ENCODE results near the gene ERVFRD-1. TPM values are rescaled to one million over a fixed set of nuclear protein-coding genes. Genes with fewer than 3 reads are reported as not detected.

Gene ERVFRD-1
- total and polyA plus RNA-seq, 2 experiments from 2014 or later: 0.06 TPM; not detected in 1

GRCh38 chr6:11083956-11084355 lies 27.6 kb downstream of the ERVFRD-1 start:
- Histone ChIP-seq H3K4me3 (no peak overlapping the region), H3K27ac (ENCODE audit: low read depth) (no peak overlapping the region), H3K4me1 (ENCODE audit: insufficient read depth) (no peaks in the 10 kb centered on the region), H3K4me2 (no peak overlapping the region), H3K27me3 (ENCODE audit: insufficient read depth) (no peaks in the 10 kb centered on the region), H3K9me2 (ENCODE audit: insufficient read depth) (peaks cover 6% of the 10 kb centered on the region), H3K36me3 (ENCODE audit: insufficient read depth) (no peaks in the 10 kb centered on the region), H4K20me1 (replicated peaks; ENCODE audit: insufficient read depth) (no peaks in the 10 kb centered on the region), H3F3A (replicated peaks; ENCODE audit: low read depth) (no peaks in the 10 kb centered on the region), H3K79me2 (replicated peaks; ENCODE audit: insufficient read depth) (no peaks in the 10 kb centered on the region), H2AFZ (no peak overlapping the region)
- DNase-seq (ENCODE audit: low spot score) (no peak), ATAC-seq (no peak)
- TF ChIP-seq CREB1 (CRISPR knock-in tag; IDR thresholded peaks at IDR 0.05; ENCODE audit: low read depth) (no peak), NANOG (IDR thresholded peaks at IDR 0.05; ENCODE audit: borderline replicate concordance) (no peak), ZNF114 (CRISPR knock-in tag; IDR thresholded peaks at IDR 0.05) (no peak), JUNB (IDR thresholded peaks at IDR 0.05; ENCODE audit: unreplicated experiment) (no peak), ZNF331 (CRISPR knock-in tag; IDR thresholded peaks at IDR 0.05; ENCODE audit: low read depth) (no peak), EZH2 (IDR thresholded peaks at IDR 0.05; ENCODE audit: low read depth, unreplicated experiment) (no peak), CTCF (conservative IDR thresholded peaks at IDR 0.05; ENCODE audit: low read depth in 2 of 2) (no peak), POLR2AphosphoS5 (IDR thresholded peaks at IDR 0.05; ENCODE audit: low read depth) (no peak), ZNF462 (CRISPR knock-in tag; IDR thresholded peaks at IDR 0.05) (no peak), STAT1 (IDR thresholded peaks at IDR 0.05; ENCODE audit: unreplicated experiment) (no peak), EZH2phosphoT487 (IDR thresholded peaks at IDR 0.05; ENCODE audit: unreplicated experiment) (no peak), ETS1 (IDR thresholded peaks at IDR 0.05) (no peak)
- TF ChIP-seq, protein P1, sequence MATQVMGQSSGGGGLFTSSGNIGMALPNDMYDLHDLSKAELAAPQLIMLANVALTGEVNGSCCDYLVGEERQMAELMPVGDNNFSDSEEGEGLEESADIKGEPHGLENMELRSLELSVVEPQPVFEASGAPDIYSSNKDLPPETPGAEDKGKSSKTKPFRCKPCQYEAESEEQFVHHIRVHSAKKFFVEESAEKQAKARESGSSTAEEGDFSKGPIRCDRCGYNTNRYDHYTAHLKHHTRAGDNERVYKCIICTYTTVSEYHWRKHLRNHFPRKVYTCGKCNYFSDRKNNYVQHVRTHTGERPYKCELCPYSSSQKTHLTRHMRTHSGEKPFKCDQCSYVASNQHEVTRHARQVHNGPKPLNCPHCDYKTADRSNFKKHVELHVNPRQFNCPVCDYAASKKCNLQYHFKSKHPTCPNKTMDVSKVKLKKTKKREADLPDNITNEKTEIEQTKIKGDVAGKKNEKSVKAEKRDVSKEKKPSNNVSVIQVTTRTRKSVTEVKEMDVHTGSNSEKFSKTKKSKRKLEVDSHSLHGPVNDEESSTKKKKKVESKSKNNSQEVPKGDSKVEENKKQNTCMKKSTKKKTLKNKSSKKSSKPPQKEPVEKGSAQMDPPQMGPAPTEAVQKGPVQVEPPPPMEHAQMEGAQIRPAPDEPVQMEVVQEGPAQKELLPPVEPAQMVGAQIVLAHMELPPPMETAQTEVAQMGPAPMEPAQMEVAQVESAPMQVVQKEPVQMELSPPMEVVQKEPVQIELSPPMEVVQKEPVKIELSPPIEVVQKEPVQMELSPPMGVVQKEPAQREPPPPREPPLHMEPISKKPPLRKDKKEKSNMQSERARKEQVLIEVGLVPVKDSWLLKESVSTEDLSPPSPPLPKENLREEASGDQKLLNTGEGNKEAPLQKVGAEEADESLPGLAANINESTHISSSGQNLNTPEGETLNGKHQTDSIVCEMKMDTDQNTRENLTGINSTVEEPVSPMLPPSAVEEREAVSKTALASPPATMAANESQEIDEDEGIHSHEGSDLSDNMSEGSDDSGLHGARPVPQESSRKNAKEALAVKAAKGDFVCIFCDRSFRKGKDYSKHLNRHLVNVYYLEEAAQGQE (IDR thresholded peaks at IDR 0.05; ENCODE audit: unreplicated experiment): no peak
- no peak overlapping the region for H3K27ac Mint-ChIP-seq
- H3K4me1 Mint-ChIP-seq: peaks cover 1% of the 10 kb centered on the region; the same call in 1 of the 3 replicates
- no peaks in the 10 kb centered on the region for H3K9me3 Mint-ChIP-seq
- H3K4me3 Mint-ChIP-seq: no peak overlapping the region
- H3K36me3 Mint-ChIP-seq (ENCODE audit: low read depth): no peaks in the 10 kb centered on the region
- H3K27me3 Mint-ChIP-seq (ENCODE audit: insufficient read depth, low read depth, poor library complexity): peaks cover 3% of the 10 kb centered on the region
